Body of pancreas (tissue), 4 donors: ENCODE results near the gene CD69. TPM values are rescaled to one million over a fixed set of nuclear protein-coding genes. Genes with fewer than 3 reads are reported as not detected.

Experiments
- ATAC-seq: fragments of 150-250 bp; one replicate; pipeline ENCODE4 v1.9.1; 2016
- DNase-seq, 4 donors: peaks; one replicate each; pipeline ENCODE4 v3.0.0-alpha.2; 2019
- H3K27ac ChIP-seq, 4 donors: fragments of 200-600 bp; sonication (generic); 1 replicate in 3 of 4; 2 replicates in 1 of 4; pipeline versions ENCODE4 v1.5.1 to v1.6.1; 2016 to 2019; ENCODE audit warnings: mild to moderate bottlenecking in 1 of 4, mixed read lengths in 1 of 4, moderate library complexity in 1 of 4
- H3K27me3 ChIP-seq, 2 donors: fragments of 200-600 bp; sonication (generic); one replicate each; pipeline ENCODE4 v1.6.0; 2016; ENCODE audit warnings: mild to moderate bottlenecking in 1 of 2
- H3K36me3 ChIP-seq, 2 donors: fragments of 200-600 bp; sonication (generic); replicated peaks in 1 of 2; 2 replicates each; pipeline ENCODE4 v1.5.1; 2016; ENCODE audit warnings: low read depth in 2 of 2; ENCODE audit not compliant: insufficient read depth in 1 of 2
- H3K4me1 ChIP-seq: fragments of 200-600 bp; sonication (generic); one replicate; pipeline ENCODE4 v1.6.0; 2016
- H3K4me3 ChIP-seq, 2 donors: fragments of 200-600 bp; sonication (generic); 1 replicate in 1 of 2; 2 replicates in 1 of 2; pipeline ENCODE4 v1.5.1; 2016 to 2019
- H3K9me3 ChIP-seq, 3 donors: fragments of 200-600 bp; sonication (generic); 1 replicate in 2 of 3; 2 replicates in 1 of 3; pipeline ENCODE4 v1.5.1; 2016
- POLR2A ChIP-seq, 3 donors: fragments of 450-650 bp; IDR thresholded peaks; one replicate each; pipeline ENCODE4 v1.6.1; 2016; ENCODE audit warnings: antibody characterized with exemption in 3 of 3, mild to moderate bottlenecking in 2 of 3
- WGBS, 2 donors: methylation state at CpG; one replicate each; pipeline ENCODE4 v1.1.5; 2017; 5-methylcytosine and 5-hydroxymethylcytosine counted together
- intact Hi-C: fragments of 100-400 bp; cut with DNase I; formaldehyde crosslinking; loops from one replicate; pipeline ENCODE4 v1.15.1; 2023
- total RNA-seq, 2 donors: library from RNA; depleted of rRNA; stranded (reverse); fragments of >200 nt; gene quantifications; one replicate each; pipeline ENCODE4 v1.1.0, GENCODE V29; 2016
- TF ChIP-seq, protein P1 (sequence below), 7 experiments: fragments of 450-650 bp in 4 of 7; fragments of 200-600 bp in 3 of 7; sonication (generic) in 3 of 7; IDR thresholded peaks; one replicate each; pipeline ENCODE4 v1.5.1; 2016 to 2019; ENCODE audit warnings: antibody characterized with exemption in 7 of 7

The CD69 gene
- total RNA-seq, 2 donors from 2014 or later, result 3.1 to 4.0 TPM

GRCh38 chr12:9773216-9773877 lies 12.6 kb upstream of the CD69 start:
- Histone ChIP-seq H3K4me3 (no peak overlapping the region), H3K36me3 (no peaks in the 10 kb centered on the region), H3K27me3 (no peaks in the 10 kb centered on the region), H3K4me1 (no peaks in the 10 kb centered on the region), H3K27ac (no peak overlapping the region), H3K9me3 (no peaks in the 10 kb centered on the region)
- no peak for DNase-seq
- TF ChIP-seq, protein P1, sequence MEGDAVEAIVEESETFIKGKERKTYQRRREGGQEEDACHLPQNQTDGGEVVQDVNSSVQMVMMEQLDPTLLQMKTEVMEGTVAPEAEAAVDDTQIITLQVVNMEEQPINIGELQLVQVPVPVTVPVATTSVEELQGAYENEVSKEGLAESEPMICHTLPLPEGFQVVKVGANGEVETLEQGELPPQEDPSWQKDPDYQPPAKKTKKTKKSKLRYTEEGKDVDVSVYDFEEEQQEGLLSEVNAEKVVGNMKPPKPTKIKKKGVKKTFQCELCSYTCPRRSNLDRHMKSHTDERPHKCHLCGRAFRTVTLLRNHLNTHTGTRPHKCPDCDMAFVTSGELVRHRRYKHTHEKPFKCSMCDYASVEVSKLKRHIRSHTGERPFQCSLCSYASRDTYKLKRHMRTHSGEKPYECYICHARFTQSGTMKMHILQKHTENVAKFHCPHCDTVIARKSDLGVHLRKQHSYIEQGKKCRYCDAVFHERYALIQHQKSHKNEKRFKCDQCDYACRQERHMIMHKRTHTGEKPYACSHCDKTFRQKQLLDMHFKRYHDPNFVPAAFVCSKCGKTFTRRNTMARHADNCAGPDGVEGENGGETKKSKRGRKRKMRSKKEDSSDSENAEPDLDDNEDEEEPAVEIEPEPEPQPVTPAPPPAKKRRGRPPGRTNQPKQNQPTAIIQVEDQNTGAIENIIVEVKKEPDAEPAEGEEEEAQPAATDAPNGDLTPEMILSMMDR (IDR thresholded peaks at IDR 0.05), result no peak
- no peak for TF ChIP-seq POLR2A (IDR thresholded peaks at IDR 0.05)
- no peak for ATAC-seq
- intact Hi-C loops, result no loop called here
- 68 to 82% methylated on average over 2 of the region's 2 CpGs for WGBS, 2 donors

GRCh38 chr12:9763025-9763424 lies 2.3 kb upstream of the CD69 start:
- no peak for TF ChIP-seq POLR2A (IDR thresholded peaks at IDR 0.05)
- TF ChIP-seq, protein P1 (IDR thresholded peaks at IDR 0.05), result no peak

GRCh38 chr12:9762369-9762768 lies 1.7 kb upstream of the CD69 start:
- H3K9me3 ChIP-seq, result no peaks in the 10 kb centered on the region
- TF ChIP-seq, protein P1 (IDR thresholded peaks at IDR 0.05), result no peak
- TF ChIP-seq POLR2A (IDR thresholded peaks at IDR 0.05), result no peak
- DNase-seq (no peak), ATAC-seq (no peak)
- no peak overlapping the region for H3K4me3 ChIP-seq
- WGBS, 2 donors, result 89 to 93% methylated on average over 5 of the region's 5 CpGs
- H3K27ac ChIP-seq, result no peak overlapping the region
- no peaks in the 10 kb centered on the region for H3K36me3 ChIP-seq
- peaks cover 8% of the 10 kb centered on the region for H3K4me1 ChIP-seq
- intact Hi-C loops, result no loop called here
- H3K27me3 ChIP-seq, result no peaks in the 10 kb centered on the region

More at GRCh38 chr12:9763025-9763424, 2.3 kb upstream of the CD69 start:
- WGBS, 2 donors, result 64 to 77% methylated on average over 2 of the region's 2 CpGs
- Histone ChIP-seq H3K4me3 (no peak overlapping the region), H3K9me3 (no peaks in the 10 kb centered on the region), H3K4me1 (peaks cover 8% of the 10 kb centered on the region), H3K27me3 (no peaks in the 10 kb centered on the region), H3K36me3 (no peaks in the 10 kb centered on the region), H3K27ac (no peak overlapping the region)
- intact Hi-C loops, result no loop called here
- ATAC-seq, result no peak
- no peak for DNase-seq

- no peak overlapping the region for H3K4me3 ChIP-seq
- intact Hi-C loops, result no loop called here
- TF ChIP-seq POLR2A (IDR thresholded peaks at IDR 0.05), result no peak
- TF ChIP-seq, protein P1 (IDR thresholded peaks at IDR 0.05), result no peak
- peak overlapping the region in 1 of 4 donors; percentile 7 for H3K27ac ChIP-seq
- no peak for ATAC-seq
- H3K9me3 ChIP-seq, result no peaks in the 10 kb centered on the region
- WGBS, 2 donors, result 69 to 76% methylated on average over 4 of the region's 4 CpGs
- no peaks in the 10 kb centered on the region for H3K27me3 ChIP-seq
- no peaks in the 10 kb centered on the region for H3K36me3 ChIP-seq
- peaks cover 8% of the 10 kb centered on the region for H3K4me1 ChIP-seq
- DNase-seq, result no peak
Measured at GRCh38 chr12:9761419-9761781, 699 bp upstream of the CD69 start.

GRCh38 chr12:9760120-9760519 lies 581 bp downstream of the CD69 start:
- Histone ChIP-seq H3K4me3 (no peak overlapping the region), H3K9me3 (no peaks in the 10 kb centered on the region), H3K27ac (no peak overlapping the region), H3K36me3 (no peaks in the 10 kb centered on the region), H3K4me1 (peaks cover 8% of the 10 kb centered on the region), H3K27me3 (no peaks in the 10 kb centered on the region)
- 92% methylated on average over 1 of the region's 1 CpG for WGBS, 2 donors
- intact Hi-C loops, result no loop called here
- ATAC-seq (no peak), DNase-seq (no peak)
- TF ChIP-seq, protein P1 (IDR thresholded peaks at IDR 0.05), result no peak
- TF ChIP-seq POLR2A (IDR thresholded peaks at IDR 0.05), result no peak
